Renal pelvis (tissue), 4 donors: Measurements from ENCODE around the gene COL18A1. TPM values are rescaled to one million over a fixed set of nuclear protein-coding genes. Genes with fewer than 3 reads are reported as not detected.
"Not testable (repeated sequence)": the region's sequence is repeated elsewhere in the genome, so short reads cannot be mapped to it uniquely, and the experiment has no call there.

Experiments
- DNase-seq: peaks from one replicate; pipeline ENCODE4 v3.0.0-alpha.2; 2013
- polyA plus RNA-seq, 3 donors: library from polyadenylated mRNA; unstranded; fragments of 120-200 nt; gene quantifications; one replicate each; pipeline ENCODE4 v1.2.1, GENCODE V29; 2013; ENCODE audit not compliant: insufficient read length in 3 of 3

COL18A1 gene
- polyA plus RNA-seq, 3 donors = 174 to 228 (median 196) TPM

DNA sequence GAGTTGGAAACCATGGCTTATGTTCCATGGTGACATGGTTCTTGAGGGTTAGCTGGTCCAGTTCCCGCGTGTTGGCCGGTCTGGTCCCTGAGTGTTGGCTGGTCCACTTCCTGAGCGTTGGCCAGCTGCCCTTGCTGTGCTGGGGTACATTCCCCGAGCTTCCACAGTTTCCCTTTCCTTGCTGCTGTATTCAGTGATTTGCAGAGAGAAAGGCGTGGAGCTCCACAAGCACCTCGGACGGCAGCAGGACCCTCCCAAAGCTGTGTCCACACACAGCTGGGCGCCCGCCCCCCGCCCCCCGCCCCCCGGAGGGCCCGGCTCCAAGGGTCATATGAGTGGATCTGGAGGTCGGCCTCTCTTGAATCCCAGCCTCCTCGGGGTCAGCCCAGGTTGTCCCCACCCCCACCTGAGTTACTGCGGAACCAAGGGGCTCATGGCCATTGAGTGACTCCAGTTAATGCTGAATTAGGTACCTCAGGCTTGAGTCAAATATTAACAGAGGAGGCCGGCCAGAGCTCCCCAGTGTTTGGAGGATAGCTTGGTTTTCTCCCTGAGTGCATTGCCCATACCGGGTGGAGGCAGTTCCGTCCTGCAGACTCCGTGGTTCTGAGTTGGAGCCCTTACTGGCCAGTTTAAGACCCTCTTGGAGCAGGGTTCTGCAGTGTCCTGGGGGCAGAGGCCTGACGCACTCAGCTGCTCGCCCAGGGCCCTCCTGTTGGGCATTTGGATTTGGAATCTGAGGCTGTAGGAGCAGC, 18.4 kb downstream of the COL18A1 start:
- no peak for DNase-seq

DNA sequence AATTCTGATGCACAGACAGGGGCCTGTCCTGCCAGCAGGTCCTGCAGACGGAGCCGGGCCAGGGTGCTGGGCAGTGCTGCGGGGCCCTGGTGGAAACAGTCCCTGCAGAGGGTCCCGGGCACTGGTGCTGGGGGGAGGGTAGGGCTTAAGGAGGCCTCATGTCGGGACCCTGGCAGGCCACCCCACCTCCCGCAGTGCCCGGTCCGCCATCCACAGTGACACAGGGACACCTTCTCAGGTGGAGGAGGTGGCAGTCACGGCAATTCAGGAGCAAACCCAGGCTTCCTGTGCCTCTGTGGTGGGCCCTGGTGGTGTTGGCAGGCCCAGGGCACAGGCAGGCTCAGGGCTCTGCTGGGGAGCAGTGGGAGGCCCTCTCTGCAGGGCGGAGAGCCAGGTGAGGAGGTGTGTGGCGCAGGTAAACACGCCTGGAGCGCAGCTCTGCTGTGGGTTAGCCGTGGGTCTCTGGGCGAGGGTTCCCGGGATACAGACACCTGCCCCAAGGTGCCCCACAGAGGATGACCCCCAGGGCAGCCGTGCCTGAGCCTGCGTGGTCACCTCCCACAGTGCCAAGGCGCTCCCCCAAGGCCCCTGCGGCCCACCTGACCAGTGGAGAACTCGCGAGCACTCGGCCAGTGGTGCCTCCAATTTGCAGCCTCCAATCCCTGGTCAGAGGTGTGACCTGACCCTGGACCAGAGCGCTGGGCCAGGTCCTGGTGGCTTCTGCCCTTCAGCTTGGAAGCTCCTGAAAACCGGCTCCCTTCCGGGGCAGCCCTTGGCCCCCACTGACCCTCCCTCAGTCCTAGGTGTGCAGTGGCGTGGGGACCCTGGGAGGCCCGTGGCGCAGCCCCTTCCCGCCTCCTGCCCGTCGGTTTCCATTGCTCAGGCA, 19.2 kb downstream of the COL18A1 start:
- DNase-seq = no peak

DNA sequence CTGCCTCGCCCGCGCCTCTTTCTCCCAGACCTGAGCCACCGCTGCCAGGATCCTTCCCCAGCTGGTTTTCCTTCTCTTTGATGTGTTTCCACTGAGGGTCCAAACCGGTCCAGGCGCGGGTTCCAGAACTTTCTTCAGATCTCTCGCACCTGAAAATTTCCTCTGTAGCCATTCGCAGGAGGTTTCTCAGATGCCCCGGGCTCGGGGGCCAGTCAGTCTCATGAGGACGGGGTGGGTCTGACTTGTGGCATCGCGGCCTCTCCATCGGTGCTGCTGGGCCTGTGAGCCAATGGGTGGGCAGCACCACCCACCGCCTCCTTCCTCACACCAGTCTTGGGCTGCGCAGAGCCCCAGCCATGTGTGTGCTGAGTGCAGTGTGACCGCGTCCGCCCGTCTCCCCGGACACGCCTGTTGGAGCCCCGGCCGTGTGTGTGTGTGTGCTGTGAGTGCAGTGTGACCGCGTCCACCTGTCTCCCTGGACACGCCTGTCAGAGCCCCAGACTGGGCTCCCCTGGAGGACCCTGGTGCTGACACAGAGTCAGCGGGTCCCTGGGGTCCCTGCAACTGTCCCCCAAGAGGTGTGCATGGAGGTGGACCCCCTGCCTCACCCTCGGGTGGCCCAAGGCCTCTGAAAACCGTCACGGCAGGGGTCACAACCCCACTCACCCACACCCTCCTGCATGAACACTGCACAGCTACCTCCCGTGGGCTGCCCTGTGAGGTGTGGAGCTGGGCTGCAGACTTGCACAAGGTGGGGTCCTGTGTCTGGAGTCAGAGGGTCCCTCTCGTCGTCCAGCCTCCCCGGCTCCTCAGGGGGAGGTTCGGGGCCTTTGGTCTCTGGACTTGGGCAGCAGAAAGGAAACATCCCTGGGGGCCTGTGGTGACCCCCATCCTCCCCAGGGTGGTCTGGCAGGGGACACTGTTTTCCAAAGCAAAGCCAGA, 20.2 kb downstream of the COL18A1 start:
- DNase-seq = no peak

DNA sequence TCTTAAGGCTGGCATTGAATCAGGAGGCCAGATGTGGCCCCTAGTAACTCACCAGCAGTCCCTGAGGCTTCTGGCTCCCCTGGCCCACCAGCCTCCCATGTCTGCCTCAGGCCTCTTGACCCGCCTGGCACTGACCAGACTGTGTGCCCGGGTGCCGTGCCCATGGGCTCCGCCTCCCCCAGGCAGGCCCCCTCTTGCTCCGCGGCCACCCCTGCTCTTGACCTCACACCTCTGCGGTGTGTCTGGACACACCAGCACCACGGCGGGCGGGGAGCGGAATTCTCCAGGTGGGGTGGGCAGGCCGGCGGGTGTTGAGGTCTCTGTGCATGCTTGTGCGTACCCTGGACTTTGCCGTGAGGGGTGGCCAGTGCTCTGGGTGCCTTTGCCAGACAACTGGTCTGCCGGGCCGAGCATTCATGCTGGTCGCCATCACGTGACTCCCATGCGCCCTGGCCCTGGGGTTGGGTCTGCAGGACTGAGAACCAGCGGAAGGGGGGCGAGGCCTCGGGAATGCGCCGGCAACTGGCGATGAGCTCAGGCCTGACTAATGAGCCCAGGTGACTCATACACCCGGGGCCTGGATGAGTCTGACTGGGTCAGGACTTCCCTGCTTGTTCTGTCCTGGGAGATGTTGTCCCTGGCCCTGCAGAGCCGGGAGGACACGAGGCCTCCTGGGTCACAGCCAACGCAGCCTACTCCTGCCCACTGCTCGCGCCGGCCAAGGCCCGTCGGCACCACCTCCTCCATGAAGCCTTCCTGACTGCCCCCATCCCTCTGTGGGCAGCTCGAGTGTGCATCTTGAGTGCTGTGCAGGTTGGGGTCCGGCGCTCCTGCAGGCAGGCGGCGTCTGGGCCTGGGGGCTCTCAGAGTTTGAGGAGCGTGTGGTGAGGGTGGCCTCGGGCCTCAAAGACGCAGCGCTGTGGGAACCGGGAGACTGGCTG, 22.6 kb downstream of the COL18A1 start:
- no peak for DNase-seq

DNA sequence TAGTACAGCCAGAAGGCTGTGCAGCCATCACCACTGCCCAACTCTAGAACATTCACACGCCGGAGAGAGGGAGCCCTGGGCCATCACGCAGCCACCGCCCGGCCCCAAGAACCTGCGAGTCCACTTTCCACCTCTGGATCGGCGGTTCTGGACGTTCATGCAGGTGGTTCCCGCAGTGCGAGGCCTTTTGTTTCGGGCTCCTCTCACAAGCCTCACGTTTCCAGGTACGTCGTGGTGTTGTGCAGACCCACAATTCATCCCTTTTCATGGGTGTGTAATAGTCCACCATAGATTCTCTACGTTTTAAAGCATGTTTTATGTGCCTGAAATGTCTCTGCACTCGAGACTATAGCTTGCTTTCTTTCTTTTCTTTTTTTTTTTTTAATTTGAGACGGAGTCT, 23.6 kb downstream of the COL18A1 start:
- DNase-seq = no peak

DNA sequence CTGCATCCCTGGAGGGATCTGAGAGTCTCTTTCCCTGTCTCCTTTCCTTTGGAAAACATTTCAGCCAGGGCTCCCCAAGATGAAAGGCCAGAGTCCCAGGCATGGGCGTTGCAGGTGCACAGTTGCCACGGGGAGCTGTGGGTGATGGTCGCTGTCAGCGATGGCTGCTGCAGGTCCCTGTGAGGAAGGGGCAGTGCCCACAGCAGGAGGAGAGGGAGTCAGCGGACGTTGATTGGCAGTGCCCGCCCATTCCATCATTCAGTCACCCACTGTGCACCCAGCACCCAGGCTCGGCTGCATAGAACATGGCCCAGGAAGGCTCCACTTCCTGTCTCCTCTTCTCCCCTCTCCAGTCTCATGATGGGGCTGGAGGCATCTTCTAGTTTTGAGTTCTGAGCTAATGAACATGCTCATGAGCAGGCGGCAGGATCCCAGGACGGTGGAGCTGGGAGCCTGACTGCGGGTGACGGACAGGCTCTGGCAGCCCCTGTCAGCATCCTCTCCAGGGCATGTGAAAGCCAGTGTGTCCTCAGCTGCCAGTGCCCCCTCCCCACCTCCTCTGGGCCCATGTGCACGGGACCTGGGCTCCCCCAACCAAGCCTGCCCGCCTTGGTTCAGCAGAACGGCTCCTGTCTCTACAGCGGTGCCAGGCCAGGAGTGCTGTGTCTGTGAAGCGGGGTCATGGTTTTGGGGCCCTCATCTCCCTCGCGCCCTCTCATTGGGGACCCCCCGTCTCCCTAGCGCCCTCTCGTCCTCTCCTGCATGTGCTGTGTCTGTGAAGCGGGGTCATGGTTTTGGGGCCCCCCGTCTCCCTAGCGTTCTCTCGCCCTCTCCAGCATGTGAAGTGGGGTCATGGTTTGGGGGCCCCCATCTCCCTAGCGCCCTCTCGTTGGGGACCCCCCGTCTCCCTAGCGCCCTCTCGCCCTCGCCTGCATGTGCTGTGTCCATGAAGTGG, 24.5 kb downstream of the COL18A1 start:
- no peak for DNase-seq

DNA sequence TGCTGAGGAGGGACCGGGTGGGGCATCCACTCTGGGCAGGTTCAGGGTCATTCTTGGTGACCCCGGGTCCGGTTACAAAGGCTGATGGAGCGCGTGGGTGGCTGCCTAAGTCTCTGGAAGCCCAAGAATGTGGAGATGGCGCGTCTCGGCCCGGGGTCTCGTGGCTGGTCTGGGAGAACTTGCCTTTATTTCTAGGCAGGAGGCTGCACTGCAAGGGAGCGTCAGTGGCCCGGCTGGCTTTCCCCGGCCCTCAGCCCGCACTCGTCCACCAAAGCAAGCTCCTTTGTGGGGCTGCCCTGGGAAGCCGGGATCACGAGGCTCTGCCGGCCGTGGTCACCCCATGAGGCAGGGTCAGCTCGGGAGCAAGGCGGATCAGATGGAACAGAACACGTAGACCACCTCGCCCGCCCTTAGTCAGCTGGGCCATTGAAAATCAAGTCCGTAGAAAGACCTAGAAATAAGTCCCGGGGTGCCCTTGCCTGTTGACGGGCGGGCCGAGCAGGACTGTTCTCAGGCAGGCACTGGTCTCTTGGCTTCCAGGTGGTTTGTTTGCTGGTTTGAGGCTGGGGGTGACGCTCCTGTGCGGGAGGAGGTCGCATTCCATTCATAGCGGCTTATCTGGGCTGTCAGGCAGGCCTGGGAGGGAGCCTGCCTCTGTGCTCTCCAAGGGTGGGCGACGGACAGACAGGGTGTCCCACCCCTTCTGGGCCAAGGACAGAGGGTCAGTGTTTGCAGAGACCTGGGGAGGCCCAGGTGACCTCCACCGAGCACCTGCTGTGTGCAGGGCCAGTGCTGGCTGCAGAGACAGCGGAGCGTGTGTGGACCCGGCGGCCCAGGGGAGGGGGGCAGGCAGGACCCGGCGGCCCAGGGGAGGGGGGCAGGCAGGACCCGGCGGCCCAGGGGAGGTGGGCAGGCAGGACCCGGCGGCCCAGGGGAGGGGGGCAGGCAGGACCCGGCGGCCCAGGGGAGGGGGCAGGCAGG, 25.8 kb downstream of the COL18A1 start:
- DNase-seq = no peak

DNA sequence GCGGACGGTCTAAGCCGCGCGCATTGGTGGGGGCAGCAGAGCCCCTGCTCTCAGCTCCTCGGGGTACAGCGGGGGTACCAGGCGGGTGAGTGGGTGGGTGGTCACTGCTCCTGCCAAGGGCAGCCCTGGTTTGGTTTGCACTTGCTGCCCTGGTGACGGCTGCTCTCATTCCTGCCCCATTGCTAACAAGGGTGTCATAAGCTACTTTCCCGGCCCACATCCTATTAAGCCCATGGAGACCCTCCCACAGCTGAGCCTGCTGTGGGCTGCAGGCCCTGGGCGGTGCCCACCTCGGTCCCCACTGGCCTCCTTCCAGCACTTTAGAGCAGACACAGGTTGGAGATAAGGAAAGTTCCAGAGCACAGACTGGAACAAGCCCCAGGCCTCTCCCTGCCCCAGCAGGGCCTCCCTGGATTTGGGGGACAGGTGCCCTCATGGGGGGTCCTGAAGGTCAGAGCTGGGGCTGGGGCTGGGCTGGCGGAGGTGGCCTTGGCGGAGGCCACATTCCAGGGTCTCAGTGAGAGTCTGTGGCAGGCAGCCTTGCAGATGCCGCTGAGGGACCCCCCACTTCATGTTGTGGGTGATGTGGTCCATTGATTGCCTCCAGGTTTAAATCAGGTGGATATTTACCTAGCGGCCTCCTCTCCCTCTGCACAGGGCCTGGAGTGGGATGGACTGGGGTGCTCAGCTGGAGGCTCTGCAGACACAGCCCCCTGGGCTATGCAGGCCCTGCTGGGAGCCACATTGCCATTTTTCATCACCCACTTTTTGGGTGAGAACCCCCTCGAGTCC, 27.0 kb downstream of the COL18A1 start:
- DNase-seq = no peak

DNA sequence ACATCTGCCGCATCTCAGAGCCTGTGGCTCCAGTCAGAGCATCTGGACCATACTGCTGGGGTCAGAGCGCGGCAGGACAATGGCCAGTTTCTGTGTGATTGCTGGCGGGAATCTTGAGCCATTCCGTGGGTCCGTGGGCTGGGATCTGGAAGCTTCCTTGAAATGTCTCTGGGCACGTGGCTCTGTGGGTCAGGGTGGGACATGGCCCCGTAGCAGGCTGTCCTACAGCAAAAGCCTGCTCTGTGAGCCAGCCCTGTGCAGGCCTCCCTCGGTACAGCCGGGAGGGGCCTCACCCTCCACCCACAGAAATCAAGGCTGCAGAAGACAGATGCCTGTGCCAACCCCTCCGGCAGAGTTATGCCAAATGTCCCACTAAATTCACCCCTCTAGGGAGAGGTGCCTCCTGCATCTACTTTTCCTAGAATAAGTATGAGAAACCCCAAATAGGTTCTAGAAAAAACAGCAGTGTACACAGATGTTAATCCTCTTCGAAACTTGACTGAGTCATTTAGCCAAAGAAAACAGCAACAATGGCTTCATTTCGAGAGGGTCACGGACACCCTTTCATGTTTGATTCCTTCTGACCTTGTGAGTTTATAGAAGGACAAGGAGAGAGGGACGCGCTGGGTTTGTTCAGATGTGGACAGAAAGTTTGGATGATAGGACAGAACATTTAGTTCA, 27.8 kb downstream of the COL18A1 start:
- peak; percentile 81 for DNase-seq

DNA sequence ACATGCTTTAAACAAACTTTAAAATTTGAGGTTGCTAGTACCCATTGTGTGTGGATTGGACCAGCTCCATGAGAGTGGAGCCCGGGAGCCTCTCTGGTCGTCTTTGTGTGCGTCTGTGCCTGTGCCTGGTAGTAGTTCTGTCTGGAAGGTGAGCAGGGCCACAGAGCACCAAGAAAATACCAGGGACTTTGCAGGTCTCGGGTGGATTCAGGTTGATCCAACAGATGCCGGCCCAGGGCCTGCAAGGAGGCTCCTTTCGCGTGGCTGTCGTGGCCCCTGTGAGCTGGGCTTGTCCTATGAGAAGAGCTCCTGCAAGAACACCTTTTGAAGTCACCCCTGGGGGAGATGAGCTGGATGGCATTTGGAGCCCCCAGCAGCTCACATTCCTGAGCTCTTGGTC, 28.3 kb downstream of the COL18A1 start:
- no peak for DNase-seq

DNA sequence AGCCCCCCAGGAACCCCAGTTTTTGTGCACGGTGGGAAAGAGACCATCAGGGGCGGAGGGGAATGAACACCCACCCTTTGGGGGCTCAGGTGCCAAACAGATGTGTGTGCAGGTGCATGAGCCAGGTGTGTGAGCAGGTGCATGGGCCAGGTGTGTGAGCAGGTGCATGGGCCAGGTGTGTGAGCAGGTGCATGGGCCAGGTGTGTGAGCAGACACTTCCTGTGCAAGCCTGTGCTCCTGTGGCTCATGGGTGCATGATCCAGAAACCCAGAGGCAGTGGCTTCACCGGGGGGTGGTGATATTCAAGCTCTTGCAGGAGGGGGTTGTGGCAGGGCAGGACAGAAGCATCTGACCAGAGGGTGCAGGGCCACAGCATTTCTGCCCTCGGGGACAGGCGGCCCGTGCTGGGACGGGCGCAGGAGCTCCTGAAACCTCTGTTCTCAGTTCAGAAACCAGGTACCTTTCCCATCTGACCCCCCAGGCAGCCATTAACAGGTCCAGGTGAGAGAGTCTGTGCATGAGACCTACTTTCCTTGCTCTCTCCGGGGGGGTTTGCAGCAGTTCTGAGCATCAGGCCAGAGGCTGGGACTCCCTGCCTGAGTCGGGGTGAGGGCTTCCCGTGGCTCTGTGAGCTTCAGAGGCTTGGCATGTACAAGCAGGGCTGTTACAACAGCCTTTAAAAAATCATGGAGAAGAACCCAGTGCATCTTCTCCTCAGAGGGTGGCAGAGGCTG, 29.1 kb downstream of the COL18A1 start:
- DNase-seq = no peak

DNA sequence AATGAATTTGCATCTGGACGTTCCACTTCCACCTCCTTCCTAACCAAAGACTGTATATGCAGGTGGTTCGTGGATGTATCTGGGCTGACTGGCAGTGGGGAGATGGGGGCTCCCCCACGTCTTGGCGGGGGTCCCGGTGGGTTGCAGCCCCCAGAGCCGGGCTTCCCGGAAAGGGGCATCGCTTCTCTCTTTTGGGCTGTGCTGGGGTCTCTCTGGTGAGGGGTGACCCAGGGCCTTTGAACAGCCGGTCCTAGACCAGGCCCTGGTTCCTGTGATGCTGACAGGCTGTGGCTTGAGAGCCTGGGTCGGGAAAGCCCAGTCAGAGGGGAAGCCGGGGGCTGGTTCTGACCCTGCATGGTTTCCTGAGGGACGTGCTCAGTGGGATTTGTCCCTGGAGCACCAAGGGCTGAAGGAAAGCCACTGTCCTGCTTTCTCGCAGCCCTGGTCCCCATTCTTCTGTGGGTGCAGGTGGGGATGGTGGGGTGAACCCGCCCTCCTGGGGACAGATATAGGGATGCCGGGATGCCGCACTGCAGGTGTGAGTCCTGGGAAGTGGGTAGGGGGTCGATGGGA, 29.8 kb downstream of the COL18A1 start:
- DNase-seq = no peak

DNA sequence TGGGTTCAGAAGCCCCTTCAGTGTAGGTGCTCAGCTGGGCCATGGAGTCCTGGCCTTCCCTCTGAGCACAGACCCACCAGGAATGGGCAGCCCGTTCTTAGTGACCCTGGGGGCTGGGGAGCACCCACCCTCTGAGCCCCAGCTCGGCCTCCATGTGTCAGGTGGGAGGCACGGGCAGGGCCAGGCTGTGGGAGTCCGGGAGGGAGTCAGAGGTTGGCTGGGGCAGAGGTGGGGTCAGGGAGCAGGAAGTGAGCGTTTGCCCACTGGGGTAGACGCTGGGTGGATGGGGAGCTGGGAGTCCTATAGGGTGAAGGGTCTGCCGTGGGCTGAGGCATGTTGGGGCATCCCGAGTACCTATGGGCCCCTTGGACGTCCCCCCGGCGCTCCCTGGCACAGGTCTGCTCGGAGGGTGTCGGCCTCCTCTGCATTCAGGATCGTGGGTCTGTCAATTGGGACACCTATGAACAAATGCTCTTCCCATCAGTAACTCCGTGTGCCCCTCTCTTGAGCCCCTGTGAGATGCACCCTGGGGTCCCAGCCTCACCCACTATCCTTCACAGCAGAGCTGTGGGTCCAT, 30.5 kb downstream of the COL18A1 start:
- no peak for DNase-seq

DNA sequence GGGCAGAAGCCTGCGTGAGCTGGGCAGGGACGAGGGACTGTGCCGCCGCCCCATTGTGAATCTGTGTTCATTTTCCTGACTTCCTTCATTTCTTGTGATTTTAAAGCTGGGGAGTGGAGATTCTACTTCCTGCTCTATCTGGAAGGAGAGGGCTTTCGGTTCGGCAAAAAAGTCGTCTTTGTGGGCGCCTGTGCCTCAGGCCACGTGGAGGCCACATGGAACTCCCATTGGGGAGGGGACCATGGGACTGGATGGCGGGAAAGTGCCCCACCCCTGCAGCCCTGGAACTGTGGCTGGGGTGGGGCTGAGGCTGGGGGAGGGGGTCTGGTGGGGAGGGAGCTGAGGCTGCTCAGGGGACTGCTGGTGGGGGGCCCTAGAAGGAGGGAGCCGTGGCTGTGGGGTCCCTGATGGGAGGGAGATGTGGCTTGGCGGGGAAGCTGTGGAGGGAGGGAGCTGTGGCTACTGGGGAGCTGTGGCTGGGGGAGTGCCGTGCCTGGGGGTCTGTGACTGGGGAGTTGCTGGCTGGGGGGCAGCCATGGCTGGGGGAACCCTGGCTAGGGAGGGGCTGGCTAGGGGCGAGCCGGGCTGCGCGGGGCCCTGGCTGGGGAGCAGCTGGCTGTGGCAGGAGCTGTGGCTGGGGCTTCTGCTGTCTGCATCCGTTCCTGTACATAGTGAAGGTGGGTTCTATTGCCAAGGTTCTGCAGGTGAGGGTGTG, 31.5 kb downstream of the COL18A1 start:
- no peak for DNase-seq

DNA sequence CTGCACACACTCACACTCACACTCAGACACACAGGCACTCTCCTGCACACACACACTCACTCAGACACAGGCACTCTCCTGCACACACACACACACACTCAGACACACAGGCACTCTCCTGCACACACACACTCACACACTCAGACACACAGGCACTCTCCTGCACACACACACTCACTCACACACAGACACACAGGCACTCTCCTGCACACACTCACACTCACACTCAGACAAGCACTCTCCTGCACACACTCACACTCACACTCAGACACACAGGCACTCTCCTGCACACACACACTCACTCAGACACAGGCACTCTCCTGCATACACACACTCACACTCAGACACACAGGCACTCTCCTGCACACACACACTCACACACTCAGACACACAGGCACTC, 32.9 kb downstream of the COL18A1 start:
- DNase-seq = not testable (repeated sequence)
